ENCODE measurements around the gene RAD52.

DNA sequence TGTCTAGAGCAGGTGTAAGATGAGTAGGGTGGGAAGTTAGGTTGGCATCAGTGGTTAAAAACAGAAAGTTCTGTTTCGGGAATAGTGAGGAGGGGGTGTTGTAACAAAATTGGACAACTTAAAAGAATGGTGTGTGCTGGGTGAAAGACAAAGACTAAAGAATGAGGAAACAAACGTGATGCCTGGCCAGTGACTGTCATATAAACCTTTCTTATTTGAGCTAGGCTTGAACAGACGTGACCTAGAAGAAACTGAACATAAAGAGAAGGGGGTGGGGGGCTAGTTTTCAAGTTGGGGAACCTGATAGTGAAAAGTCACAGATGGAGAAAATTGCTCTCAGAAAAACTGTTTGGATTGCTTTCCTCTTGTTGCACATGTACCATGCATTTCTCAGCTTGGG lies 39.6 kb downstream of the RAD52 start:
- TF ChIP-seq PHF8 (IDR thresholded peaks at IDR 0.05; ENCODE audit: borderline replicate concordance, low read depth) (no peak), RFX5 (IDR thresholded peaks at IDR 0.05) (no peak), MYC (IDR thresholded peaks at IDR 0.05; ENCODE audit: borderline replicate concordance, low read length) (no peak), CEBPB (IDR thresholded peaks at IDR 0.05) (no peak), SREBF2 (IDR thresholded peaks at IDR 0.05) (no peak), JUNB (IDR thresholded peaks at IDR 0.05) (no peak)
- TF ChIP-seq, protein P1, sequence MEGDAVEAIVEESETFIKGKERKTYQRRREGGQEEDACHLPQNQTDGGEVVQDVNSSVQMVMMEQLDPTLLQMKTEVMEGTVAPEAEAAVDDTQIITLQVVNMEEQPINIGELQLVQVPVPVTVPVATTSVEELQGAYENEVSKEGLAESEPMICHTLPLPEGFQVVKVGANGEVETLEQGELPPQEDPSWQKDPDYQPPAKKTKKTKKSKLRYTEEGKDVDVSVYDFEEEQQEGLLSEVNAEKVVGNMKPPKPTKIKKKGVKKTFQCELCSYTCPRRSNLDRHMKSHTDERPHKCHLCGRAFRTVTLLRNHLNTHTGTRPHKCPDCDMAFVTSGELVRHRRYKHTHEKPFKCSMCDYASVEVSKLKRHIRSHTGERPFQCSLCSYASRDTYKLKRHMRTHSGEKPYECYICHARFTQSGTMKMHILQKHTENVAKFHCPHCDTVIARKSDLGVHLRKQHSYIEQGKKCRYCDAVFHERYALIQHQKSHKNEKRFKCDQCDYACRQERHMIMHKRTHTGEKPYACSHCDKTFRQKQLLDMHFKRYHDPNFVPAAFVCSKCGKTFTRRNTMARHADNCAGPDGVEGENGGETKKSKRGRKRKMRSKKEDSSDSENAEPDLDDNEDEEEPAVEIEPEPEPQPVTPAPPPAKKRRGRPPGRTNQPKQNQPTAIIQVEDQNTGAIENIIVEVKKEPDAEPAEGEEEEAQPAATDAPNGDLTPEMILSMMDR (IDR thresholded peaks at IDR 0.05), result no peak
- TF ChIP-seq, protein P2, sequence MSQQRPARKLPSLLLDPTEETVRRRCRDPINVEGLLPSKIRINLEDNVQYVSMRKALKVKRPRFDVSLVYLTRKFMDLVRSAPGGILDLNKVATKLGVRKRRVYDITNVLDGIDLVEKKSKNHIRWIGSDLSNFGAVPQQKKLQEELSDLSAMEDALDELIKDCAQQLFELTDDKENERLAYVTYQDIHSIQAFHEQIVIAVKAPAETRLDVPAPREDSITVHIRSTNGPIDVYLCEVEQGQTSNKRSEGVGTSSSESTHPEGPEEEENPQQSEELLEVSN (IDR thresholded peaks at IDR 0.05; ENCODE audit: borderline replicate concordance, low read depth), result no peak
